HEK293 (cell line): ENCODE data around the gene DLL4.

Source experiments
- CTCF ChIA-PET: fragments of 350-600 bp; formaldehyde crosslinking; extraction: SDS; loops from one replicate; lab custom pipeline; 2021; ENCODE audit warnings: antibody characterized with exemption; lab: Yijun Ruan, JAX
- POLR2A ChIA-PET: fragments of 300-600 bp; formaldehyde crosslinking; extraction: SDS; loops from one replicate; lab custom pipeline; 2020; ENCODE audit warnings: antibody characterized with exemption, inconsistent platforms; lab: Yijun Ruan, JAX
- H3K27ac ChIP-seq: fragments of 200-500 bp; sonication (Bioruptor generic); 2 replicates; pipeline ENCODE4 v1.5.1; 2014; ENCODE audit warnings: low read depth, low read length, control low read depth, inconsistent platforms; ENCODE audit errors: extremely low read depth
- H3K36me3 ChIP-seq, 2 experiments: fragments of 200-500 bp in 1 of 2; sonication (Bioruptor generic) in 1 of 2; 1 replicate in 1 of 2; 2 replicates in 1 of 2; pipeline ENCODE4 v1.5.1; 2014 to 2017; ENCODE audit warnings: inconsistent platforms in 2 of 2, low read length in 2 of 2; ENCODE audit not compliant: control insufficient read depth in 2 of 2, insufficient read depth in 1 of 2
- H3K4me1 ChIP-seq: fragments of 200-500 bp; sonication (Bioruptor generic); 2 replicates; pipeline ENCODE4 v1.5.1; 2014; ENCODE audit warnings: mild to moderate bottlenecking, low read length, inconsistent platforms; ENCODE audit not compliant: control insufficient read depth, insufficient read depth
- H3K4me3 ChIP-seq: 2 replicates; pipeline ENCODE4 v1.5.1; 2011; ENCODE audit warnings: low read depth, mild to moderate bottlenecking, control low read depth, low read length, moderate library complexity
- H3K9me3 ChIP-seq: fragments of 200-500 bp; sonication (Bioruptor generic); 2 replicates; pipeline ENCODE4 v1.5.1; 2014; ENCODE audit warnings: low read depth, low read length, inconsistent platforms; ENCODE audit not compliant: control insufficient read depth, insufficient read depth
- GLIS2 ChIP-seq: fragments of 450-650 bp; formaldehyde crosslinking; IDR thresholded peaks from 2 replicates; pipeline ENCODE4 v1.5.1; 2016; ENCODE audit warnings: missing biosample characterization, missing genetic modification characterization
- HIC1 ChIP-seq: fragments of 450-650 bp; formaldehyde crosslinking; IDR thresholded peaks from 2 replicates; pipeline ENCODE4 v1.5.1; 2016; ENCODE audit warnings: missing biosample characterization, missing genetic modification characterization
- HOXD13 ChIP-seq: sonication (generic); formaldehyde crosslinking; IDR thresholded peaks from 2 replicates; pipeline ENCODE4 v1.8.0; 2022; ENCODE audit warnings: missing genetic modification reagents, borderline replicate concordance
- MEIS1 ChIP-seq: sonication (generic); formaldehyde crosslinking; IDR thresholded peaks from 2 replicates; pipeline ENCODE4 v1.8.1; 2022; ENCODE audit warnings: missing genetic modification reagents, mild to moderate bottlenecking, borderline replicate concordance
- MYNN ChIP-seq: fragments of 450-650 bp; formaldehyde crosslinking; IDR thresholded peaks from 2 replicates; pipeline ENCODE4 v1.5.1; 2016; ENCODE audit warnings: missing biosample characterization, missing genetic modification characterization, borderline replicate concordance
- PRDM2 ChIP-seq: fragments of 450-650 bp; formaldehyde crosslinking; IDR thresholded peaks from 2 replicates; pipeline ENCODE4 v1.5.1; 2016; ENCODE audit warnings: missing biosample characterization, missing genetic modification characterization, borderline replicate concordance
- ZBTB26 ChIP-seq: fragments of 450-650 bp; formaldehyde crosslinking; optimal IDR thresholded peaks from 2 replicates; pipeline ENCODE3; 2016; ENCODE audit warnings: missing biosample characterization, mild to moderate bottlenecking, missing genetic modification characterization
- ZNF121 ChIP-seq: fragments of 450-650 bp; formaldehyde crosslinking; IDR thresholded peaks from 2 replicates; pipeline ENCODE4 v1.5.1; 2016; ENCODE audit warnings: missing biosample characterization, missing genetic modification characterization
- ZNF274 ChIP-seq, 2 experiments: fragments of 200-500 bp in 1 of 2; fragments of 450-650 bp in 1 of 2; sonication (Bioruptor generic) in 1 of 2; formaldehyde crosslinking in 1 of 2; IDR thresholded peaks; 2 replicates each; pipeline versions ENCODE4 v1.5.1 to v1.6.1; 2014 to 2016; ENCODE audit warnings: borderline replicate concordance in 1 of 2, inconsistent platforms in 1 of 2, low read length in 1 of 2, missing biosample characterization in 1 of 2, missing genetic modification characterization in 1 of 2
- ZNF292 ChIP-seq: fragments of 450-650 bp; formaldehyde crosslinking; IDR thresholded peaks from 2 replicates; pipeline ENCODE4 v1.5.1; 2016; ENCODE audit warnings: low read depth, missing biosample characterization, missing genetic modification characterization, borderline replicate concordance
- ZNF341 ChIP-seq: fragments of 450-650 bp; formaldehyde crosslinking; IDR thresholded peaks from 2 replicates; pipeline ENCODE4; 2016; ENCODE audit warnings: low read depth, missing biosample characterization, missing genetic modification characterization
- ZNF366 ChIP-seq: fragments of 450-650 bp; formaldehyde crosslinking; conservative IDR thresholded peaks from 2 replicates; pipeline ENCODE4 v1.5.1; 2016; ENCODE audit warnings: missing biosample characterization, missing genetic modification characterization
- ZNF416 ChIP-seq: fragments of 450-650 bp; formaldehyde crosslinking; IDR thresholded peaks from 2 replicates; pipeline ENCODE4 v1.5.1; 2016; ENCODE audit warnings: missing biosample characterization, missing genetic modification characterization
- ZNF48 ChIP-seq: fragments of 450-650 bp; formaldehyde crosslinking; IDR thresholded peaks from 2 replicates; pipeline ENCODE4 v1.5.1; 2016; ENCODE audit warnings: missing biosample characterization, missing genetic modification characterization
- ZNF518A ChIP-seq: fragments of 450-650 bp; formaldehyde crosslinking; conservative IDR thresholded peaks from 2 replicates; pipeline ENCODE4 v1.5.1; 2016; ENCODE audit warnings: low read depth, missing biosample characterization, missing genetic modification characterization
- ZNF529 ChIP-seq: fragments of 450-650 bp; formaldehyde crosslinking; IDR thresholded peaks from 2 replicates; pipeline ENCODE4 v1.5.1; 2017; ENCODE audit warnings: missing genetic modification characterization, missing biosample characterization; ENCODE audit not compliant: insufficient replicate concordance
- ZNF571 ChIP-seq: fragments of 450-650 bp; formaldehyde crosslinking; IDR thresholded peaks from 2 replicates; pipeline ENCODE4 v1.5.0; 2017; ENCODE audit warnings: missing biosample characterization, missing genetic modification characterization
- ZNF623 ChIP-seq: fragments of 450-650 bp; formaldehyde crosslinking; IDR thresholded peaks from 2 replicates; pipeline ENCODE4 v1.5.1; 2016; ENCODE audit warnings: missing biosample characterization, missing genetic modification characterization
- ZSCAN5A ChIP-seq: fragments of 450-650 bp; formaldehyde crosslinking; IDR thresholded peaks from 2 replicates; pipeline ENCODE4 v1.5.1; 2016; ENCODE audit warnings: missing biosample characterization, missing genetic modification characterization

DLL4 gene

GRCh38 chr15:40940296-40940801 is 11.2 kb downstream of the DLL4 start (continued):
- TF ChIP-seq ZNF518A (tag by site-specific recombination) = no peak
- no peak for TF ChIP-seq ZNF571 (tag by site-specific recombination)
- TF ChIP-seq ZNF292 = no peak

GRCh38 chr15:40941068-40941527 is 12.0 kb downstream of the DLL4 start:
- ChIA-PET POLR2A (interaction anchor here (0.5 to 5.3 kb wide), 8 partner anchors 11 to 221 kb away, joined by 3 to 64 read pairs (median 4); partner anchors contain the start of genes CHAC1 and DLL4), CTCF (interaction anchor here (0.5 to 3.5 kb wide), 32 partner anchors 8 to 782 kb away, joined by 3 to 29 read pairs (median 4); partner anchors contain the start of genes CHAC1 and DLL4)
- H3K4me1 ChIP-seq = peaks cover 4% of the 10 kb centered on the region; the same call in 1 of the 2 replicates
- H3K36me3 ChIP-seq = no peaks in the 10 kb centered on the region
- H3K4me3 ChIP-seq = peak overlapping the region; percentile 41
- H3K9me3 ChIP-seq = no peaks in the 10 kb centered on the region
- H3K27ac ChIP-seq = peak overlapping the region; percentile 73; the same call in 1 of the 2 replicates
- no peak for TF ChIP-seq PRDM2 (tag by site-specific recombination)
- no peak for TF ChIP-seq ZNF121 (tag by site-specific recombination)
- no peak for TF ChIP-seq HIC1 (tag by site-specific recombination)
- peak; percentile 51; the same call in 1 of the 2 replicates for TF ChIP-seq ZNF341 (tag by site-specific recombination)
- no peak for TF ChIP-seq ZNF623
- no peak for TF ChIP-seq MEIS1
- no peak for TF ChIP-seq ZNF48
- TF ChIP-seq ZNF416 (tag by site-specific recombination) = no peak
- no peak for TF ChIP-seq ZSCAN5A (tag by site-specific recombination)
- no peak for TF ChIP-seq ZNF529 (tag by site-specific recombination)
- no peak for TF ChIP-seq HOXD13 (CRISPR knock-in tag)
- TF ChIP-seq ZBTB26 = no peak
- TF ChIP-seq GLIS2 (tag by site-specific recombination) = peak; percentile 52; the same call in 1 of the 2 replicates
- no peak for TF ChIP-seq ZNF366 (tag by site-specific recombination)
- TF ChIP-seq ZNF274 (IDR thresholded peaks at IDR 0.05; ENCODE audit: low read length) = no peak
- TF ChIP-seq ZNF274 (tag by site-specific recombination; IDR thresholded peaks at IDR 0.05; ENCODE audit: borderline replicate concordance) = no peak
- no peak for TF ChIP-seq MYNN (tag by site-specific recombination)
